Glutamatergic neuron (in vitro differentiated cells): Measurements from ENCODE around the gene APOC1. TPM values are rescaled to one million over a fixed set of nuclear protein-coding genes. Genes with fewer than 3 reads are reported as not detected.
A peak's percentile ranks its signal among the peaks of the same experiment; 100 is the strongest.

Experiments
- DNase-seq: peaks from one replicate; pipeline ENCODE4 v3.0.0; 2022
- H3K27ac Mint-ChIP-seq: one replicate; pipeline ENCODE4 v1.8.0; 2020; ENCODE audit warnings: mild to moderate bottlenecking, mixed read lengths, inconsistent platforms; ENCODE audit not compliant: unreplicated experiment
- H3K27me3 Mint-ChIP-seq: one replicate; pipeline ENCODE4 v1.8.0; 2020; ENCODE audit warnings: mild to moderate bottlenecking, moderate library complexity, mixed read lengths, inconsistent platforms; ENCODE audit not compliant: unreplicated experiment
- H3K36me3 Mint-ChIP-seq: one replicate; pipeline ENCODE4 v1.8.0; 2020; ENCODE audit warnings: mild to moderate bottlenecking, mixed read lengths, inconsistent platforms; ENCODE audit not compliant: unreplicated experiment
- H3K4me1 Mint-ChIP-seq: one replicate; pipeline ENCODE4 v1.8.0; 2020; ENCODE audit warnings: mild to moderate bottlenecking, low read depth, mixed read lengths, inconsistent platforms; ENCODE audit not compliant: unreplicated experiment
- H3K4me3 Mint-ChIP-seq: one replicate; pipeline ENCODE4 v1.8.0; 2020; ENCODE audit warnings: mild to moderate bottlenecking, mixed read lengths, inconsistent platforms; ENCODE audit not compliant: unreplicated experiment
- H3K9me3 Mint-ChIP-seq: one replicate; pipeline ENCODE4 v1.8.0; 2020; ENCODE audit warnings: mild to moderate bottlenecking, moderate library complexity, mixed read lengths, inconsistent platforms; ENCODE audit not compliant: unreplicated experiment
- CTCF ChIP-seq: fragments of 200-600 bp; sonication (generic); IDR thresholded peaks from one replicate; pipeline ENCODE4 v1.5.0; 2021; ENCODE audit not compliant: partially characterized antibody, unreplicated experiment
- total RNA-seq: library from RNA; stranded (reverse); fragmentation: NEBNext Ultra II Directional; extraction: Animal tissue kit (Norgen Biotek cat#: 25700); gene quantifications from one replicate; pipeline ENCODE4 v1.2.1, GENCODE V29; 2021; ENCODE audit not compliant: unreplicated experiment

APOC1 gene
- total RNA-seq, 1 donor from 2014 or later = 8.3 TPM

- Mint-ChIP-seq H3K36me3 (no peaks in the 10 kb centered on the region), H3K27ac (no peak overlapping the region), H3K27me3 (peaks cover 2% of the 10 kb centered on the region), H3K9me3 (no peaks in the 10 kb centered on the region), H3K4me1 (peaks cover 17% of the 10 kb centered on the region), H3K4me3 (no peak overlapping the region)
- no peak for DNase-seq
- TF ChIP-seq CTCF = no peak
Observed at GRCh38 chr19:44948237-44948636, 33.8 kb downstream of the APOC1 start.

GRCh38 chr19:44948763-44949374 is 34.5 kb downstream of the APOC1 start:
- Mint-ChIP-seq H3K9me3 (peaks cover 2% of the 10 kb centered on the region), H3K36me3 (no peaks in the 10 kb centered on the region), H3K4me1 (peaks cover 16% of the 10 kb centered on the region), H3K27ac (peak overlapping the region; percentile 88), H3K27me3 (peaks cover 2% of the 10 kb centered on the region), H3K4me3 (no peak overlapping the region)
- TF ChIP-seq CTCF = no peak
- DNase-seq = no peak

DNA sequence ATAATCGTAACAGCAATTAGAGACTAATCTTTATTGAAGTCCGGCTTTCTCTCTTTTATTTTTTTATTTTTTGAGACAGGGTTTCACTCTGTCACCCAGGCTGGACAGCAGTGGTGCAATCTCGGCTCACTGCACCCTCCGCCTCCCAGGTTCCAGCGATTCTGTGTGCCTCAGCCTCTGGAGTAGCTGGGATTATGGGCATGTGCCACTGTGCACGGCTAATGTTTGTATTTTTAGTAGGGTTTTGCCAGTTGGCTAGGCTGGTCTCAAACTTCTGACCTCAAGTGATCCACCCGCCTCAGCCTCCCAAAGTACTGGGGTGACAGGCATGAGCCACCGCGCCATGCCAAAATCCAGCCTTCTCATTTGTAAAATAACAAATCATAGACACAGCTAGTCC is 35.1 kb downstream of the APOC1 start:
- no peak for TF ChIP-seq CTCF
- H3K4me3 Mint-ChIP-seq = no peak overlapping the region
- H3K36me3 Mint-ChIP-seq = no peaks in the 10 kb centered on the region
- H3K27ac Mint-ChIP-seq = peak overlapping the region; percentile 88
- H3K4me1 Mint-ChIP-seq = peaks cover 15% of the 10 kb centered on the region
- H3K9me3 Mint-ChIP-seq = peaks cover 3% of the 10 kb centered on the region
- no peak for DNase-seq
- peaks cover 2% of the 10 kb centered on the region for H3K27me3 Mint-ChIP-seq

GRCh38 chr19:44951179-44952159 is 37.1 kb downstream of the APOC1 start:
- H3K27me3 Mint-ChIP-seq = peaks cover 9% of the 10 kb centered on the region
- peaks cover 22% of the 10 kb centered on the region for H3K4me1 Mint-ChIP-seq
- H3K9me3 Mint-ChIP-seq = peaks cover 4% of the 10 kb centered on the region
- DNase-seq = peak; percentile 45
- H3K27ac Mint-ChIP-seq = no peak overlapping the region
- peak; percentile 96 for TF ChIP-seq CTCF
- no peaks in the 10 kb centered on the region for H3K36me3 Mint-ChIP-seq
- H3K4me3 Mint-ChIP-seq = no peak overlapping the region

DNA sequence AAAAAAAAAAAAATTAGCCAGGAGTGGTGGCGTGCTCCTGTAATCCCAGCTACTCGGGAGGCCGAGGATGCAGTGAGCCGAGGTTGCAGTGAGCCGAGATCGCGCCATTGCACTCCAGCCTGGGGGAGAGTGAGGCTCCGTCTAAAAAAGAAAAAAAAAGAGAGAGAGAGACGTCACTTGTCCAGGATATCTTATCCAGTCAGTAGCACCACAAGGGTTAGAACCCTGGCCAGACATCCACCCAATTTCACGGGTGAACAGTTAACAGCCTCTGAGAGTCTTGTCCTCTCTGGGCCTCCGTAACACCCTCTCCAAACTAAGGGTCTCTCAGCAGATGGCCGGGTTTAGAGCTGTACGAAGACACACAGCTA is 39.9 kb downstream of the APOC1 start:
- Mint-ChIP-seq H3K27me3 (peaks cover 9% of the 10 kb centered on the region), H3K27ac (peak overlapping the region; percentile 99), H3K36me3 (no peaks in the 10 kb centered on the region), H3K9me3 (peaks cover 8% of the 10 kb centered on the region), H3K4me3 (peak overlapping the region; percentile 96), H3K4me1 (peaks cover 22% of the 10 kb centered on the region)
- no peak for TF ChIP-seq CTCF
- DNase-seq = no peak
